Ishikawa (cell line): Measurements from ENCODE around the gene RANGAP1.

Source experiments
- CEBPB ChIP-seq: IDR thresholded peaks from 2 replicates; pipeline ENCODE4 v1.6.1; 2012
- CREB1 ChIP-seq: IDR thresholded peaks from 2 replicates; pipeline ENCODE4 v1.6.1; 2012; ENCODE audit warnings: low read depth
- EGR1 ChIP-seq: IDR thresholded peaks from 2 replicates; pipeline ENCODE4 v1.6.1; 2012
- EP300 ChIP-seq: IDR thresholded peaks from 2 replicates; pipeline ENCODE4 v1.6.1; 2012; ENCODE audit warnings: borderline replicate concordance
- FOXM1 ChIP-seq: IDR thresholded peaks from 2 replicates; pipeline ENCODE4 v1.6.1; 2012; ENCODE audit warnings: low read depth, borderline replicate concordance
- MAX ChIP-seq: IDR thresholded peaks from 2 replicates; pipeline ENCODE4 v1.6.1; 2012
- NFIC ChIP-seq: IDR thresholded peaks from 2 replicates; pipeline ENCODE4 v1.6.1; 2012
- RAD21 ChIP-seq: IDR thresholded peaks from 2 replicates; pipeline ENCODE4 v1.6.1; 2012; ENCODE audit warnings: low read depth
- REST ChIP-seq: IDR thresholded peaks from 2 replicates; pipeline ENCODE4 v1.6.1; 2012; ENCODE audit warnings: low read depth, mild to moderate bottlenecking
- TAF1 ChIP-seq: IDR thresholded peaks from 2 replicates; pipeline ENCODE4 v1.6.1; 2012; ENCODE audit warnings: low read depth, mild to moderate bottlenecking
- TCF12 ChIP-seq: IDR thresholded peaks from 2 replicates; pipeline ENCODE4 v1.6.1; 2012; ENCODE audit warnings: low read depth
- TEAD4 ChIP-seq: IDR thresholded peaks from 2 replicates; pipeline ENCODE4 v1.6.1; 2012
- USF1 ChIP-seq: IDR thresholded peaks from 2 replicates; pipeline ENCODE4 v1.6.1; 2012
- YY1 ChIP-seq: IDR thresholded peaks from 2 replicates; pipeline ENCODE4 v1.6.1; 2012; ENCODE audit warnings: low read depth
- ZBTB7A ChIP-seq: IDR thresholded peaks from 2 replicates; pipeline ENCODE4 v1.6.1; 2012; ENCODE audit warnings: low read depth

RANGAP1 gene

GRCh38 chr22:41247703-41248102, 38.3 kb downstream of the RANGAP1 start:
- TF ChIP-seq ZBTB7A (no peak), EGR1 (no peak), CREB1 (no peak), CEBPB (no peak), RAD21 (no peak), REST (no peak), TCF12 (no peak), TEAD4 (no peak), YY1 (no peak), MAX (no peak), FOXM1 (no peak), NFIC (no peak), TAF1 (no peak), EP300 (no peak), USF1 (no peak)

- TF ChIP-seq NFIC (no peak), CEBPB (no peak), TEAD4 (no peak), EGR1 (no peak), EP300 (no peak), MAX (no peak), YY1 (no peak), USF1 (no peak), REST (no peak), RAD21 (no peak), TAF1 (no peak), ZBTB7A (no peak)
Observed at GRCh38 chr22:41245917-41246499, 40.0 kb downstream of the RANGAP1 start.

GRCh38 chr22:41243361-41243760, 42.6 kb downstream of the RANGAP1 start:
- TF ChIP-seq CREB1 = no peak
- no peak for TF ChIP-seq TEAD4
- TF ChIP-seq USF1 = no peak
- TF ChIP-seq EGR1 = no peak
- TF ChIP-seq EP300 = no peak
- TF ChIP-seq TAF1 = no peak
- TF ChIP-seq FOXM1 = no peak

- TF ChIP-seq YY1 = no peak
- no peak for TF ChIP-seq EP300
- TF ChIP-seq NFIC = no peak
- TF ChIP-seq EGR1 = no peak
- TF ChIP-seq MAX = no peak
- TF ChIP-seq CREB1 = no peak
- TF ChIP-seq CEBPB = no peak
- no peak for TF ChIP-seq TAF1
- no peak for TF ChIP-seq ZBTB7A
- TF ChIP-seq TEAD4 = no peak
- TF ChIP-seq USF1 = no peak
- no peak for TF ChIP-seq REST
- TF ChIP-seq FOXM1 = no peak
- no peak for TF ChIP-seq RAD21
- TF ChIP-seq TCF12 = no peak
Observed at GRCh38 chr22:41242396-41243117, 43.4 kb downstream of the RANGAP1 start.
